ENCODE results near the gene HEBP2.

GRCh38 chr6:138401960-138402837 lies 1.8 kb upstream of the HEBP2 start:
- TF ChIP-seq CTCF (conservative IDR thresholded peaks at IDR 0.05; ENCODE audit: low read depth in 2 of 2) (no peak), CREB1 (CRISPR knock-in tag; IDR thresholded peaks at IDR 0.05; ENCODE audit: low read depth) (no peak), ZNF462 (CRISPR knock-in tag; IDR thresholded peaks at IDR 0.05) (no peak)
